GM23338 (cell line): ENCODE data around the gene TMEM247. TPM values are rescaled to one million over a fixed set of nuclear protein-coding genes. Genes with fewer than 3 reads are reported as not detected.

Experiments used
- ATAC-seq: fragments of 200-7000 bp; cut with Tn5 transposase; 3 replicates; pipeline ENCODE4 v1.9.1; 2020
- DNase-seq: peaks from one replicate; pipeline ENCODE4 v3.0.0-alpha.2; 2015; ENCODE audit warnings: low spot score
- H2AFZ ChIP-seq: fragments of 200-600 bp; sonication (generic); 2 replicates; pipeline ENCODE4 v1.8.0; 2016; ENCODE audit warnings: antibody characterized with exemption, mild to moderate bottlenecking, moderate library complexity
- H3F3A ChIP-seq: fragments of 200-600 bp; sonication (generic); replicated peaks from 2 replicates; pipeline ENCODE4 v1.8.0; 2017; ENCODE audit warnings: antibody characterized with exemption, mixed run types, low read depth
- H3K27ac ChIP-seq: fragments of 200-600 bp; sonication (generic); 2 replicates; pipeline ENCODE4 v1.6.1; 2016; ENCODE audit warnings: low read depth
- H3K27me3 ChIP-seq: fragments of 200-600 bp; sonication (generic); 2 replicates; pipeline ENCODE4 v1.8.0; 2016; ENCODE audit warnings: mild to moderate bottlenecking, mixed run types, moderate library complexity; ENCODE audit not compliant: insufficient read depth
- H3K36me3 ChIP-seq: fragments of 200-600 bp; sonication (generic); 2 replicates; pipeline ENCODE4 v1.8.0; 2016; ENCODE audit warnings: mild to moderate bottlenecking; ENCODE audit not compliant: insufficient read depth
- H3K4me1 ChIP-seq: fragments of 200-600 bp; sonication (generic); 2 replicates; pipeline ENCODE4 v1.8.0; 2016; ENCODE audit warnings: mild to moderate bottlenecking, moderate library complexity; ENCODE audit not compliant: insufficient read depth
- H3K4me2 ChIP-seq: fragments of 200-600 bp; sonication (generic); 2 replicates; pipeline ENCODE4 v1.7.1; 2017; ENCODE audit warnings: mixed run types
- H3K4me3 ChIP-seq: fragments of 200-600 bp; sonication (generic); 2 replicates; pipeline ENCODE4 v1.6.1; 2016; ENCODE audit warnings: mixed run types
- H3K79me2 ChIP-seq: fragments of 200-600 bp; sonication (generic); replicated peaks from 2 replicates; pipeline ENCODE4 v1.8.0; 2017; ENCODE audit warnings: mild to moderate bottlenecking; ENCODE audit not compliant: insufficient read depth
- H3K9me2 ChIP-seq: fragments of 200-600 bp; sonication (generic); 2 replicates; pipeline ENCODE4 v1.8.0; 2017; ENCODE audit not compliant: insufficient read depth
- H4K20me1 ChIP-seq: fragments of 200-600 bp; sonication (generic); replicated peaks from 2 replicates; pipeline ENCODE4 v1.8.0; 2017; ENCODE audit warnings: mild to moderate bottlenecking; ENCODE audit not compliant: insufficient read depth
- H3K27ac Mint-ChIP-seq: 2 replicates; pipeline ENCODE4 v1.8.0; 2020; ENCODE audit warnings: inconsistent platforms, mild to moderate bottlenecking, moderate library complexity, mixed read lengths
- H3K27me3 Mint-ChIP-seq: 3 replicates; pipeline ENCODE4 v1.8.0; 2022; ENCODE audit warnings: low read depth, mild to moderate bottlenecking, moderate library complexity, mixed read lengths, inconsistent platforms; ENCODE audit not compliant: insufficient read depth, poor library complexity
- H3K36me3 Mint-ChIP-seq: 3 replicates; pipeline ENCODE4 v1.8.0; 2021; ENCODE audit warnings: low read depth, mild to moderate bottlenecking, inconsistent platforms, moderate library complexity, mixed read lengths
- H3K4me1 Mint-ChIP-seq: 3 replicates; pipeline ENCODE4 v1.8.0; 2020; ENCODE audit warnings: mild to moderate bottlenecking, inconsistent platforms, mixed read lengths
- H3K4me3 Mint-ChIP-seq: 3 replicates; pipeline ENCODE4 v1.8.0; 2021; ENCODE audit warnings: moderate library complexity, mild to moderate bottlenecking, inconsistent platforms, mixed read lengths
- H3K9me3 Mint-ChIP-seq: 3 replicates; pipeline ENCODE4 v1.8.0; 2020; ENCODE audit warnings: moderate library complexity, mild to moderate bottlenecking, inconsistent platforms, mixed read lengths
- ETS1 ChIP-seq: IDR thresholded peaks from 2 replicates; pipeline ENCODE4 v1.6.1; 2016; ENCODE audit warnings: antibody characterized with exemption
- JUNB ChIP-seq: IDR thresholded peaks from one replicate; pipeline ENCODE4 v1.6.1; 2016; ENCODE audit warnings: antibody characterized with exemption; ENCODE audit not compliant: unreplicated experiment
- NANOG ChIP-seq: IDR thresholded peaks from 2 replicates; pipeline ENCODE4 v1.6.1; 2016; ENCODE audit warnings: antibody characterized with exemption, borderline replicate concordance
- REST ChIP-seq: IDR thresholded peaks from one replicate; pipeline ENCODE4 v1.6.1; 2018; ENCODE audit warnings: antibody characterized with exemption; ENCODE audit not compliant: unreplicated experiment
- ZNF114 ChIP-seq: fragments of 250-450 bp; sonication (Bioruptor Pico); IDR thresholded peaks from 2 replicates; pipeline ENCODE4 v1.5.0; 2020; ENCODE audit warnings: mild to moderate bottlenecking, moderate library complexity
- ZNF331 ChIP-seq: fragments of 250-450 bp; sonication (Bioruptor Pico); IDR thresholded peaks from 2 replicates; pipeline ENCODE4 v1.5.0; 2020; ENCODE audit warnings: low read depth, mild to moderate bottlenecking, moderate library complexity
- polyA plus RNA-seq: library from polyadenylated mRNA; unstranded; fragments of >200 nt; fragmentation: Nextera tagmentation; extraction: Ambion mirVana; gene quantifications from 2 replicates; pipeline ENCODE4 v1.2.1, GENCODE V29; 2016
- total RNA-seq: library from RNA; depleted of rRNA; stranded (reverse); fragments of >200 nt; shearing (Covaris generic); gene quantifications from 2 replicates; pipeline ENCODE4 v1.2.3, GENCODE V29; 2014
- TF ChIP-seq, protein P1 (sequence below), 2 experiments: fragments of 200-600 bp in 1 of 2; sonication (generic) in 1 of 2; conservative IDR thresholded peaks; 2 replicates each; pipeline versions ENCODE4 v1.5.1 to v1.6.1; 2016 to 2017; ENCODE audit warnings: antibody characterized with exemption in 2 of 2, low read depth in 2 of 2, mild to moderate bottlenecking in 2 of 2, moderate library complexity in 1 of 2
- TF ChIP-seq, protein P2 (sequence below): fragments of 250-450 bp; sonication (Bioruptor Pico); IDR thresholded peaks from 2 replicates; pipeline ENCODE4 v1.5.0; 2020; ENCODE audit warnings: mild to moderate bottlenecking, moderate library complexity

The TMEM247 gene
- total and polyA plus RNA-seq, 2 experiments from 2014 or later: not detected

GRCh38 chr2:46500801-46501200, 21.4 kb downstream of the TMEM247 start (continued):
- no peak for TF ChIP-seq REST
- no peak for TF ChIP-seq NANOG

DNA sequence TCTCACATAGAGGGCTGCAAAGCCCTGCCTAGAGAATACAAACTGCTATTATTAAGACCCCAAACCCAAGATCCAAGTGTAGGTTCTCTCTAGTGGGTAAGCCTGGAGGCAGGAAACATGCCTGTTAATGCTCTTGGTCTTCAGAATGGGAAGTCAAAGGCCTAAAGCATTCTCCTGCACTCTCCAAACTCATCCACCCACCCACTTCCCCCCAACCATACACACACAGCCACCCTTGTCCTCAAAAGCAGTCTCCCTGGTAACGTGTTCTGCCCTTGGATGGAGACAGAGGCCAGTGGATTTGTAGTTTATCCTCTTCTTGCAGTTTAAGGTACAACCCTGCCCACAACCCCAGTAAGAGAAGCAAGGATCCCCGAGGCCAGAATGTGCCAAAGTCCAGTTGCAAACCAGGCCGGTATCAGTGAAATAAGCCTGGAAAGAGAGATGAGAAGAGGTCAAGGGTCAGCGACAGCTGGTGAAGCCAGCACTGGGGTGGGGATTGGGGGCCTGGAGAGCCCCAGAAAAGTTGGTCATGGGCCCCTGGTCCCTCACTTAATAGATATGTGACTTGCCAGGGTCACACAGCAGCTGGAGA, 23.0 kb downstream of the TMEM247 start:
- H3F3A ChIP-seq: no peaks in the 10 kb centered on the region; the same call in 1 of the 2 replicates
- peaks cover 22% of the 10 kb centered on the region for H3K27me3 ChIP-seq
- H3K4me1 Mint-ChIP-seq: peaks cover 22% of the 10 kb centered on the region
- no peaks in the 10 kb centered on the region for H4K20me1 ChIP-seq
- no peaks in the 10 kb centered on the region for H3K36me3 ChIP-seq
- H3K4me3 Mint-ChIP-seq: no peak overlapping the region
- peaks cover 20% of the 10 kb centered on the region for H3K4me1 ChIP-seq
- no peaks in the 10 kb centered on the region for H3K79me2 ChIP-seq
- no peak for DNase-seq
- no peak for ATAC-seq
- no peak overlapping the region for H3K27ac Mint-ChIP-seq
- no peaks in the 10 kb centered on the region for H3K9me2 ChIP-seq
- peaks cover 21% of the 10 kb centered on the region for H3K27me3 Mint-ChIP-seq
- no peak overlapping the region for H3K4me2 ChIP-seq
- no peaks in the 10 kb centered on the region for H3K36me3 Mint-ChIP-seq
- no peak overlapping the region for H3K27ac ChIP-seq
- H3K9me3 Mint-ChIP-seq: no peaks in the 10 kb centered on the region
- no peak overlapping the region for H2AFZ ChIP-seq
- no peak overlapping the region for H3K4me3 ChIP-seq
- TF ChIP-seq, protein P1, sequence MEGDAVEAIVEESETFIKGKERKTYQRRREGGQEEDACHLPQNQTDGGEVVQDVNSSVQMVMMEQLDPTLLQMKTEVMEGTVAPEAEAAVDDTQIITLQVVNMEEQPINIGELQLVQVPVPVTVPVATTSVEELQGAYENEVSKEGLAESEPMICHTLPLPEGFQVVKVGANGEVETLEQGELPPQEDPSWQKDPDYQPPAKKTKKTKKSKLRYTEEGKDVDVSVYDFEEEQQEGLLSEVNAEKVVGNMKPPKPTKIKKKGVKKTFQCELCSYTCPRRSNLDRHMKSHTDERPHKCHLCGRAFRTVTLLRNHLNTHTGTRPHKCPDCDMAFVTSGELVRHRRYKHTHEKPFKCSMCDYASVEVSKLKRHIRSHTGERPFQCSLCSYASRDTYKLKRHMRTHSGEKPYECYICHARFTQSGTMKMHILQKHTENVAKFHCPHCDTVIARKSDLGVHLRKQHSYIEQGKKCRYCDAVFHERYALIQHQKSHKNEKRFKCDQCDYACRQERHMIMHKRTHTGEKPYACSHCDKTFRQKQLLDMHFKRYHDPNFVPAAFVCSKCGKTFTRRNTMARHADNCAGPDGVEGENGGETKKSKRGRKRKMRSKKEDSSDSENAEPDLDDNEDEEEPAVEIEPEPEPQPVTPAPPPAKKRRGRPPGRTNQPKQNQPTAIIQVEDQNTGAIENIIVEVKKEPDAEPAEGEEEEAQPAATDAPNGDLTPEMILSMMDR (conservative IDR thresholded peaks at IDR 0.05; ENCODE audit: low read depth in 2 of 2): no peak
- TF ChIP-seq ZNF331 (no peak), ETS1 (no peak), JUNB (no peak), REST (no peak), ZNF114 (CRISPR knock-in tag) (no peak)
- TF ChIP-seq, protein P2, sequence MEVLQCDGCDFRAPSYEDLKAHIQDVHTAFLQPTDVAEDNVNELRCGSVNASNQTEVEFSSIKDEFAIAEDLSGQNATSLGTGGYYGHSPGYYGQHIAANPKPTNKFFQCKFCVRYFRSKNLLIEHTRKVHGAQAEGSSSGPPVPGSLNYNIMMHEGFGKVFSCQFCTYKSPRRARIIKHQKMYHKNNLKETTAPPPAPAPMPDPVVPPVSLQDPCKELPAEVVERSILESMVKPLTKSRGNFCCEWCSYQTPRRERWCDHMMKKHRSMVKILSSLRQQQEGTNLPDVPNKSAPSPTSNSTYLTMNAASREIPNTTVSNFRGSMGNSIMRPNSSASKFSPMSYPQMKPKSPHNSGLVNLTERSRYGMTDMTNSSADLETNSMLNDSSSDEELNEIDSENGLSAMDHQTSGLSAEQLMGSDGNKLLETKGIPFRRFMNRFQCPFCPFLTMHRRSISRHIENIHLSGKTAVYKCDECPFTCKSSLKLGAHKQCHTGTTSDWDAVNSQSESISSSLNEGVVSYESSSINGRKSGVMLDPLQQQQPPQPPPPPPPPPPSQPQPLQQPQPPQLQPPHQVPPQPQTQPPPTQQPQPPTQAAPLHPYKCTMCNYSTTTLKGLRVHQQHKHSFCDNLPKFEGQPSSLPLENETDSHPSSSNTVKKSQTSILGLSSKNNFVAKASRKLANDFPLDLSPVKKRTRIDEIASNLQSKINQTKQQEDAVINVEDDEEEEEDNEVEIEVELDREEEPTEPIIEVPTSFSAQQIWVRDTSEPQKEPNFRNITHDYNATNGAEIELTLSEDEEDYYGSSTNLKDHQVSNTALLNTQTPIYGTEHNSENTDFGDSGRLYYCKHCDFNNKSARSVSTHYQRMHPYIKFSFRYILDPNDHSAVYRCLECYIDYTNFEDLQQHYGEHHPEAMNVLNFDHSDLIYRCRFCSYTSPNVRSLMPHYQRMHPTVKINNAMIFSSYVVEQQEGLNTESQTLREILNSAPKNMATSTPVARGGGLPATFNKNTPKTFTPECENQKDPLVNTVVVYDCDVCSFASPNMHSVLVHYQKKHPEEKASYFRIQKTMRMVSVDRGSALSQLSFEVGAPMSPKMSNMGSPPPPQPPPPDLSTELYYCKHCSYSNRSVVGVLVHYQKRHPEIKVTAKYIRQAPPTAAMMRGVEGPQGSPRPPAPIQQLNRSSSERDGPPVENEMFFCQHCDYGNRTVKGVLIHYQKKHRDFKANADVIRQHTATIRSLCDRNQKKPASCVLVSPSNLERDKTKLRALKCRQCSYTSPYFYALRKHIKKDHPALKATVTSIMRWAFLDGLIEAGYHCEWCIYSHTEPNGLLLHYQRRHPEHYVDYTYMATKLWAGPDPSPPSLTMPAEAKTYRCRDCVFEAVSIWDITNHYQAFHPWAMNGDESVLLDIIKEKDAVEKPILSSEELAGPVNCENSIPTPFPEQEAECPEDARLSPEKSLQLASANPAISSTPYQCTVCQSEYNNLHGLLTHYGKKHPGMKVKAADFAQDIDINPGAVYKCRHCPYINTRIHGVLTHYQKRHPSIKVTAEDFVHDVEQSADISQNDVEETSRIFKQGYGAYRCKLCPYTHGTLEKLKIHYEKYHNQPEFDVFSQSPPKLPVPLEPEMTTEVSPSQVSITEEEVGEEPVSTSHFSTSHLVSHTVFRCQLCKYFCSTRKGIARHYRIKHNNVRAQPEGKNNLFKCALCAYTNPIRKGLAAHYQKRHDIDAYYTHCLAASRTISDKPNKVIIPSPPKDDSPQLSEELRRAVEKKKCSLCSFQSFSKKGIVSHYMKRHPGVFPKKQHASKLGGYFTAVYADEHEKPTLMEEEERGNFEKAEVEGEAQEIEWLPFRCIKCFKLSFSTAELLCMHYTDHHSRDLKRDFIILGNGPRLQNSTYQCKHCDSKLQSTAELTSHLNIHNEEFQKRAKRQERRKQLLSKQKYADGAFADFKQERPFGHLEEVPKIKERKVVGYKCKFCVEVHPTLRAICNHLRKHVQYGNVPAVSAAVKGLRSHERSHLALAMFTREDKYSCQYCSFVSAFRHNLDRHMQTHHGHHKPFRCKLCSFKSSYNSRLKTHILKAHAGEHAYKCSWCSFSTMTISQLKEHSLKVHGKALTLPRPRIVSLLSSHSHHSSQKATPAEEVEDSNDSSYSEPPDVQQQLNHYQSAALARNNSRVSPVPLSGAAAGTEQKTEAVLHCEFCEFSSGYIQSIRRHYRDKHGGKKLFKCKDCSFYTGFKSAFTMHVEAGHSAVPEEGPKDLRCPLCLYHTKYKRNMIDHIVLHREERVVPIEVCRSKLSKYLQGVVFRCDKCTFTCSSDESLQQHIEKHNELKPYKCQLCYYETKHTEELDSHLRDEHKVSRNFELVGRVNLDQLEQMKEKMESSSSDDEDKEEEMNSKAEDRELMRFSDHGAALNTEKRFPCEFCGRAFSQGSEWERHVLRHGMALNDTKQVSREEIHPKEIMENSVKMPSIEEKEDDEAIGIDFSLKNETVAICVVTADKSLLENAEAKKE (CRISPR knock-in tag): no peak
